OCI-LY1 (cell line): Measurements from ENCODE around the gene RCVRN.

ENCODE experiments used
- H2AFZ ChIP-seq: fragments of 200-600 bp; sonication (generic), shearing (Covaris generic); 2 replicates; pipeline ENCODE4 v1.6.0; 2014; ENCODE audit warnings: antibody characterized with exemption, mild to moderate bottlenecking, low read length
- H3F3A ChIP-seq: fragments of 200-600 bp; sonication (generic), shearing (Covaris generic); 2 replicates; pipeline ENCODE4 v1.6.0; 2014; ENCODE audit warnings: mild to moderate bottlenecking, antibody characterized with exemption, low read length, moderate library complexity; ENCODE audit not compliant: insufficient read depth
- H3K27ac ChIP-seq: fragments of 200-600 bp; sonication (generic); 2 replicates; pipeline ENCODE4 v1.5.1; 2014; ENCODE audit warnings: low read length, mixed run types, mild to moderate bottlenecking, low read depth; ENCODE audit not compliant: poor library complexity, severe bottlenecking
- H3K27me3 ChIP-seq: fragments of 200-600 bp; sonication (generic); 2 replicates; pipeline ENCODE4 v1.6.0; 2014; ENCODE audit warnings: antibody characterized with exemption, mild to moderate bottlenecking, low read length, moderate library complexity; ENCODE audit not compliant: insufficient read depth
- H3K36me3 ChIP-seq: fragments of 200-600 bp; sonication (generic); 2 replicates; pipeline ENCODE4 v1.6.1; 2014; ENCODE audit warnings: mild to moderate bottlenecking, antibody characterized with exemption, low read length, moderate library complexity, mixed read lengths; ENCODE audit not compliant: insufficient read depth
- H3K4me1 ChIP-seq: fragments of 200-600 bp; sonication (generic); 2 replicates; pipeline ENCODE4 v1.5.1; 2014; ENCODE audit warnings: mild to moderate bottlenecking, low read length, moderate library complexity; ENCODE audit not compliant: insufficient read depth, severe bottlenecking
- H3K4me2 ChIP-seq: fragments of 200-600 bp; sonication (generic), shearing (Covaris generic); 2 replicates; pipeline ENCODE4 v1.6.1; 2014; ENCODE audit warnings: low read length
- H3K4me3 ChIP-seq: fragments of 200-600 bp; sonication (generic); 2 replicates; pipeline ENCODE4 v1.5.1; 2014; ENCODE audit warnings: low read length, low read depth, mild to moderate bottlenecking, mixed read lengths; ENCODE audit not compliant: poor library complexity, severe bottlenecking
- H3K79me2 ChIP-seq: fragments of 200-600 bp; shearing (Covaris generic); 2 replicates; pipeline ENCODE4 v1.6.1; 2016; ENCODE audit warnings: mixed run types, low read length, mixed read lengths; ENCODE audit not compliant: insufficient read depth
- H3K9ac ChIP-seq: fragments of 200-600 bp; sonication (generic), shearing (Covaris generic); 2 replicates; pipeline ENCODE4 v1.6.1; 2014; ENCODE audit warnings: mild to moderate bottlenecking, low read length, mixed read lengths
- H3K9me2 ChIP-seq: fragments of 200-600 bp; sonication (generic), shearing (Covaris generic); 2 replicates; pipeline ENCODE4 v1.6.1; 2014; ENCODE audit warnings: low read depth, mild to moderate bottlenecking, low read length, mixed read lengths
- H3K9me3 ChIP-seq: fragments of 200-600 bp; shearing (Covaris generic); 2 replicates; pipeline ENCODE4 v1.6.1; 2014; ENCODE audit warnings: low read length, mixed read lengths
- H4K20me1 ChIP-seq: fragments of 200-600 bp; sonication (generic), shearing (Covaris generic); 2 replicates; pipeline ENCODE4 v1.6.0; 2016; ENCODE audit warnings: mild to moderate bottlenecking, low read length; ENCODE audit not compliant: insufficient read depth
- CTCF ChIP-seq: fragments of 200-600 bp; sonication (generic), shearing (Covaris generic); IDR thresholded peaks from 2 replicates; pipeline ENCODE4 v1.5.1; 2017; ENCODE audit warnings: mild to moderate bottlenecking, antibody characterized with exemption, low read length, moderate library complexity, mixed read lengths
- EZH2 ChIP-seq: fragments of 200-600 bp; sonication (generic), shearing (Covaris generic); IDR thresholded peaks from 2 replicates; pipeline ENCODE4 v1.8.0; 2017; ENCODE audit warnings: borderline replicate concordance, mixed run types, mild to moderate bottlenecking, antibody characterized with exemption, low read length, moderate library complexity, mixed read lengths

Gene RCVRN

GRCh38 chr17:9905078-9905415 is at the start of gene RCVRN:
Gene RCVRN (minus strand): TSS chr17:9905271. CDS start chr17:9905180, 91 bp downstream.
- Histone ChIP-seq H3F3A (no peaks in the 10 kb centered on the region), H3K4me2 (no peak within 1 kb of the TSS), H3K9ac (no peak within 1 kb of the TSS), H3K9me2 (no peaks in the 10 kb centered on the region), H4K20me1 (no peaks in the 10 kb centered on the region), H3K27ac (no peak within 1 kb of the TSS), H3K9me3 (no peaks in the 10 kb centered on the region), H2AFZ (no peak within 1 kb of the TSS), H3K4me3 (no peak within 1 kb of the TSS), H3K79me2 (no peaks in the 10 kb centered on the region), H3K27me3 (peaks cover 3% of the 10 kb centered on the region; the same call in 1 of the 2 replicates), H3K4me1 (no peaks in the 10 kb centered on the region), H3K36me3 (no peaks in the 10 kb centered on the region)
- TF ChIP-seq CTCF (no peak), EZH2 (no peak)

GRCh38 chr17:9953492-9953891 is 48.4 kb upstream of the RCVRN start:
- no peak overlapping the region for H3K9ac ChIP-seq
- no peak overlapping the region for H2AFZ ChIP-seq
- H3F3A ChIP-seq = no peaks in the 10 kb centered on the region
- H3K36me3 ChIP-seq = no peaks in the 10 kb centered on the region
- no peaks in the 10 kb centered on the region for H3K9me3 ChIP-seq
- H3K79me2 ChIP-seq = no peaks in the 10 kb centered on the region
- H3K4me2 ChIP-seq = no peak overlapping the region
- H3K27me3 ChIP-seq = no peaks in the 10 kb centered on the region
- no peaks in the 10 kb centered on the region for H4K20me1 ChIP-seq
- TF ChIP-seq EZH2 (no peak), CTCF (no peak)
- no peak overlapping the region for H3K27ac ChIP-seq
- no peaks in the 10 kb centered on the region for H3K4me1 ChIP-seq
- H3K4me3 ChIP-seq = no peak overlapping the region
- no peaks in the 10 kb centered on the region for H3K9me2 ChIP-seq

- H4K20me1 ChIP-seq = no peaks in the 10 kb centered on the region
Observed at GRCh38 chr17:9951803-9952202, 46.7 kb upstream of the RCVRN start.

More at GRCh38 chr17:9951803-9952202, 46.7 kb upstream of the RCVRN start:
- Histone ChIP-seq H3K79me2 (no peaks in the 10 kb centered on the region), H3K4me3 (no peak overlapping the region), H2AFZ (no peak overlapping the region), H3K4me1 (no peaks in the 10 kb centered on the region), H3K9me3 (no peaks in the 10 kb centered on the region), H3K9ac (no peak overlapping the region), H3K27me3 (no peaks in the 10 kb centered on the region), H3K4me2 (no peak overlapping the region), H3K27ac (no peak overlapping the region), H3K9me2 (no peaks in the 10 kb centered on the region), H3F3A (no peaks in the 10 kb centered on the region), H3K36me3 (no peaks in the 10 kb centered on the region)
- TF ChIP-seq CTCF (no peak), EZH2 (no peak)
